GM19023 (cell line): ENCODE results near the gene HMG20A.

ENCODE experiments used
- ATAC-seq: cut with Tn5 transposase; IDR thresholded peaks from one replicate; pipeline ENCODE4 v1.9.1; 2021; ENCODE audit warnings: mild to moderate bottlenecking, moderate library complexity; ENCODE audit not compliant: unreplicated experiment

HMG20A gene

GRCh38 chr15:77533578-77534430, 113.1 kb downstream of the HMG20A start:
- no peak for ATAC-seq
